Activated CD4-positive, alpha-beta T cell treated with anti-CD3 and anti-CD28 coated beads for 1 hour (primary cell): ENCODE data around the gene KDM7A.
A peak's percentile ranks its signal among the peaks of the same experiment; 100 is the strongest.
"Not testable (repeated sequence)": the region's sequence is repeated elsewhere in the genome, so short reads cannot be mapped to it uniquely, and the experiment has no call there.

Source experiments
- DNase-seq: peaks from one replicate; pipeline ENCODE4 v3.0.0-alpha.2; 2020

Gene KDM7A, protein sequence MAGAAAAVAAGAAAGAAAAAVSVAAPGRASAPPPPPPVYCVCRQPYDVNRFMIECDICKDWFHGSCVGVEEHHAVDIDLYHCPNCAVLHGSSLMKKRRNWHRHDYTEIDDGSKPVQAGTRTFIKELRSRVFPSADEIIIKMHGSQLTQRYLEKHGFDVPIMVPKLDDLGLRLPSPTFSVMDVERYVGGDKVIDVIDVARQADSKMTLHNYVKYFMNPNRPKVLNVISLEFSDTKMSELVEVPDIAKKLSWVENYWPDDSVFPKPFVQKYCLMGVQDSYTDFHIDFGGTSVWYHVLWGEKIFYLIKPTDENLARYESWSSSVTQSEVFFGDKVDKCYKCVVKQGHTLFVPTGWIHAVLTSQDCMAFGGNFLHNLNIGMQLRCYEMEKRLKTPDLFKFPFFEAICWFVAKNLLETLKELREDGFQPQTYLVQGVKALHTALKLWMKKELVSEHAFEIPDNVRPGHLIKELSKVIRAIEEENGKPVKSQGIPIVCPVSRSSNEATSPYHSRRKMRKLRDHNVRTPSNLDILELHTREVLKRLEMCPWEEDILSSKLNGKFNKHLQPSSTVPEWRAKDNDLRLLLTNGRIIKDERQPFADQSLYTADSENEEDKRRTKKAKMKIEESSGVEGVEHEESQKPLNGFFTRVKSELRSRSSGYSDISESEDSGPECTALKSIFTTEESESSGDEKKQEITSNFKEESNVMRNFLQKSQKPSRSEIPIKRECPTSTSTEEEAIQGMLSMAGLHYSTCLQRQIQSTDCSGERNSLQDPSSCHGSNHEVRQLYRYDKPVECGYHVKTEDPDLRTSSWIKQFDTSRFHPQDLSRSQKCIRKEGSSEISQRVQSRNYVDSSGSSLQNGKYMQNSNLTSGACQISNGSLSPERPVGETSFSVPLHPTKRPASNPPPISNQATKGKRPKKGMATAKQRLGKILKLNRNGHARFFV

GRCh38 chr7:140176811-140177702, at the start of gene KDM7A:
TSS of gene KDM7A (minus strand) at chr7:140176983. CDS start at chr7:140176937, 46 bp downstream.
- peak; percentile 88 for DNase-seq

- DNase-seq: no peak
Observed at GRCh38 chr7:140225562-140226249, 48.9 kb upstream of the KDM7A start.

GRCh38 chr7:140223515-140224221, 46.9 kb upstream of the KDM7A start:
- DNase-seq: no peak

GRCh38 chr7:140222814-140223213, 46.0 kb upstream of the KDM7A start:
- no peak for DNase-seq

DNA sequence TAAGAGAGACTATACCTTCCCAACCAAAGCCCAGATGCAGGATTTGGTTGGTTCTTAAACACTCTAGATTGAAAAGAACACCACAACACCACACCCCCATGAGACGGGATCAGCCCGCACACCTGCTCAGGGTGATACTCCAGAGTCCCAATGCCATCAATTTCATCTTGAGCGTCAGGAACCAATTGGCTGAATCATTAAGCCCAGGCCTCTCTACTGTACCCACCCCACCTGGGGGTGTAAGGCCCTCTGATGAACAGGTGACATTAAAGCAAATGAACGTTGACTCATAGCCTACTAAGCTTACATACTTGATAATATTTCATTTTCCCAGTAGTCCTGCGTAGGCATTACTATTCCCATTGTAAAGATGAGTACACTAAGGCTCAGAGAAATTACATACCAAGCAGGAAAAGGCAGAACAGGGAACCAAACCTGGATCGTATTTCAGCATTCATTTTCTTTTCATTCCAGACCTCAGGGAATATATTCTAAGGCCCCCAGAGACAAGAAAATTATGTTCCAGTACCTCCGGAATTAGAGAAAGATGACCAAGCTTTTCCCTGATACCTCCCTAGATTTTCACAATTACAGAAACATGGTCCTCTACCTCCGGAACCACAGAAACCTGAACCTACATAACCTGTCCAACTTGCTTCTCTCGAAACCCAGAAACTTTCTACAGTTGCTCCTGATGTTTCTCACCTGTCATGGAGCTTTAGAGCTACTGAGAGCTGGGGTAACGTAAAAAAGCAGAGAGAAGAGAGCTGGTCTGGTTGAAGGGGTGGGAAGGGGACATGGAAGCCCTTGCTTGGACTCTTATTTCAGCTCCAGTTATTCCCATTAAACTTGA, 43.1 kb upstream of the KDM7A start:
- no peak for DNase-seq

DNA sequence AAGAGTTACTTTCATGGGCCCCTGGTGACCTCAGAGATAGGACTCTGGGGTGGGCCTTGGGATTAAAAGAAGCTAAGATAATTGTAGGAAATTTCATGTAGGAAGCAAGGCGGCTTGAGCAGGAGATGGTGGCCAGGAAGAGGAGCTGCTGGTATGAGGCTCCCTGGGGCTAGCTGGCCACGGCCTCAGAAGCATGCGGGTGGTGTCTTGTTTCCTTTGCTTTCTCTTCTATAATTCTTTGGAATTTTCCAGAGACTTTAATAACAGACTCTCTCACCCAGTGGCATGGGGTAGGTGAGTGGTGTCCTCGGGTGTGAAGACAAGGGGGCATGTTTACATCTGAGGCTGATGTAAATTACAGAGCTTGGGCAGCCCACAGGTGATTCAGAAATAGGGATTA, 41.9 kb upstream of the KDM7A start:
- no peak for DNase-seq

- DNase-seq: no peak
Observed at GRCh38 chr7:140217750-140218501, 41.1 kb upstream of the KDM7A start.

- DNase-seq: no peak
Observed at GRCh38 chr7:140215281-140215680, 38.5 kb upstream of the KDM7A start.

- no peak for DNase-seq
Observed at GRCh38 chr7:140214075-140214684, 37.4 kb upstream of the KDM7A start.

DNA sequence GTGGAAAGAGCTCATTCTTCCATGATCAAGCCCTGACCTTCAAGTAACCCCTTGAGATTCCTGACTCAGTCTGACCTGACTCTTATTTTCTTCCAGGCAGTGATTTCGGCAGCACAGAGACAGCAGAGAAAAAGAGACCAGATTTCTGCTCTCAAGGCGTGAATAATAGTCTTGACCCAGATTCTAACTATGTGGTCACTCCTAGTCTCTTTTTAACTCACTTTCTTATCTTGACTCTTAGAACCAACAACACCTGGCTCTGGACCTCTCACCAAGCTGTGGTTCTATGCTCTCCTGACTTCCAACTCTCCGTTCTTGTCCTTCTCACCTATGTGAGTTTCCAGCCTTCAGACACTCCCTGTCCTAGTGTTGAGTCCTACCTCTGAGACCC, 36.9 kb upstream of the KDM7A start:
- DNase-seq: no peak

- no peak for DNase-seq
Observed at GRCh38 chr7:140212100-140212881, 35.5 kb upstream of the KDM7A start.

- DNase-seq: no peak
Observed at GRCh38 chr7:140211698-140212097, 34.9 kb upstream of the KDM7A start.

- DNase-seq: no peak
Observed at GRCh38 chr7:140209866-140210609, 33.3 kb upstream of the KDM7A start.

DNA sequence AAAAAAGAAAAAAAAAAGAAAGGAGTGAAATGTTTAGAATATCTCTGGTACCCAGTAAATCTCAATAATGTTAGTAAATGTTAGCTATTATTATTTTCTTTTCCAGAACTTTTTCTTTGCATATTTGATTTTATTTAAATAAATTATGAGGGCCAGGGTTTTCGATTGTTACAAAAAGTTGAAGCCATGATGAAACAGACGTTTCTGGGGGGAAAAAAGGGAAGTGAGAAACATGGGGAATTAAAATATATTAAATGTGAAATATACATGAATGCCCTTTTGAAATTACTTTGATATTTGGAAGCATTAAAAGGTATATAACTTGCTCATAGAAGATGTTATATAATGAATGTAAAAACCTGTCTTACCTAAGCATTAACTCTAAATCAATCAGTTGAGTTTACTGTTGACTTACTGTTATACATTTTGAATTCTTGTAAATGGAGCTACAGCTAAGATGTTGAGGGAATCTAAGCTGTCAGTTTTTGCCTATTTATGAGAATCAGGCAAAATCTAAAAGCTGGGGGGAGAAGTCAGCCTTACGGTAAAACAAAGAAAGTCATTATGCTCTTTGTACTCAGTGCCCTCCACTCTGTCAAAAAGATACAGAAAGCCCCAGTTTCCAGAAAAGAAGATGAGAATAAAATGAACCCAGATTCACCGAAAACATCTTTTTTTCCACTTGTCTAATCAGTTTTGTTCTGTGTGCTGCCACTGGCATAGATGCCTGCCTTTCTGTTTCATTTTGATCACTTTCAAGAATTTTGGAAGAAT, 30.0 kb upstream of the KDM7A start:
- no peak for DNase-seq

GRCh38 chr7:140205600-140205999, 28.8 kb upstream of the KDM7A start:
- no peak for DNase-seq

GRCh38 chr7:140203556-140203955, 26.8 kb upstream of the KDM7A start:
- DNase-seq: no peak

DNA sequence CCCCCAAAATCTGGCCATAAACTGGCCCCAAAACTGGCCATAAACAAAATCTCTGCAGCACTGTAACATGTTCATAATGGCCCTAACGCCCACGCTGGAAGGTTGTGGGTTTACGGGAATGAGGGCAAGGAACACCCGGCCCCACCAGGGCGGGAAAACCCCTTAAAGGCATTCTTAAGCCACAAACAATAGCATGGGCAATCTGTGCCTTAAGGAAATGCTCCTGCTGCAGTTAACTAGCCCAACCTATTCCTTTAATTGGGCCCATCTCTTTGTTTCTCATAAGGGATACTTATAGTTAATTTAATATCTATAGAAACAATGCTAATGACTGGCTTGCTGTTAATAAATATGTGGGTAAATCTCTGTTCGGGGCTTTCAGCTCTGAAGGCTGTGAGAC, 26.2 kb upstream of the KDM7A start:
- not testable (repeated sequence) for DNase-seq
